NCI-H510A treated with DMSO at 0.1 percent for 48 hours (cell line): Measurements from ENCODE around the gene IRS1.

ENCODE experiments used
- DNase-seq: peaks from one replicate; lab custom pipeline; 2025; lab: John Stamatoyannopoulos, UW

The IRS1 gene

GRCh38 chr2:226758921-226759640 is 40.5 kb downstream of the IRS1 start:
- no peak for DNase-seq

GRCh38 chr2:226756131-226756530 is 43.5 kb downstream of the IRS1 start:
- no peak for DNase-seq

GRCh38 chr2:226755631-226756030 is 44.0 kb downstream of the IRS1 start:
- no peak for DNase-seq

GRCh38 chr2:226754821-226755604 is 44.6 kb downstream of the IRS1 start:
- no peak for DNase-seq

- DNase-seq: no peak
Measured at GRCh38 chr2:226752887-226753286, 46.7 kb downstream of the IRS1 start.

GRCh38 chr2:226747288-226747687 is 52.3 kb downstream of the IRS1 start:
- DNase-seq: no peak

GRCh38 chr2:226746196-226746800 is 53.3 kb downstream of the IRS1 start:
- DNase-seq: no peak

- no peak for DNase-seq
Measured at GRCh38 chr2:226743915-226744314, 55.7 kb downstream of the IRS1 start.

- DNase-seq: no peak
Measured at GRCh38 chr2:226742347-226742746, 57.3 kb downstream of the IRS1 start.

- DNase-seq: no peak
Measured at GRCh38 chr2:226740039-226740648, 59.5 kb downstream of the IRS1 start.

- DNase-seq: no peak
Measured at GRCh38 chr2:226739545-226740030, 60.0 kb downstream of the IRS1 start.

- no peak for DNase-seq
Measured at GRCh38 chr2:226738821-226739544, 60.6 kb downstream of the IRS1 start.

- no peak for DNase-seq
Measured at GRCh38 chr2:226738191-226738820, 61.3 kb downstream of the IRS1 start.

GRCh38 chr2:226736382-226736781 is 63.2 kb downstream of the IRS1 start:
- DNase-seq: no peak

- DNase-seq: no peak
Measured at GRCh38 chr2:226733927-226734564, 65.6 kb downstream of the IRS1 start.

- DNase-seq: no peak
Measured at GRCh38 chr2:226733189-226733858, 66.3 kb downstream of the IRS1 start.

GRCh38 chr2:226732478-226733188 is 67.0 kb downstream of the IRS1 start:
- DNase-seq: no peak

GRCh38 chr2:226730481-226730880 is 69.1 kb downstream of the IRS1 start:
- no peak for DNase-seq

- no peak for DNase-seq
Measured at GRCh38 chr2:226728996-226729395, 70.6 kb downstream of the IRS1 start.

- DNase-seq: no peak
Measured at GRCh38 chr2:226727251-226727650, 72.4 kb downstream of the IRS1 start.
